OCI-M2 (cell line): ENCODE measurements around the gene LSM8.
A peak's percentile ranks its signal among the peaks of the same experiment; 100 is the strongest.
"Not testable (repeated sequence)": the region's sequence is repeated elsewhere in the genome, so short reads cannot be mapped to it uniquely, and the experiment has no call there.

ENCODE experiments used
- DNase-seq: peaks from one replicate; lab custom pipeline; 2025; ENCODE audit not compliant: unreplicated experiment; lab: John Stamatoyannopoulos, UW

LSM8 gene

GRCh38 chr7:118202061-118202460 is 18.1 kb downstream of the LSM8 start:
- no peak for DNase-seq

- peak; percentile 58 for DNase-seq
Observed at GRCh38 chr7:118214051-118214832, 30.3 kb downstream of the LSM8 start.

DNA sequence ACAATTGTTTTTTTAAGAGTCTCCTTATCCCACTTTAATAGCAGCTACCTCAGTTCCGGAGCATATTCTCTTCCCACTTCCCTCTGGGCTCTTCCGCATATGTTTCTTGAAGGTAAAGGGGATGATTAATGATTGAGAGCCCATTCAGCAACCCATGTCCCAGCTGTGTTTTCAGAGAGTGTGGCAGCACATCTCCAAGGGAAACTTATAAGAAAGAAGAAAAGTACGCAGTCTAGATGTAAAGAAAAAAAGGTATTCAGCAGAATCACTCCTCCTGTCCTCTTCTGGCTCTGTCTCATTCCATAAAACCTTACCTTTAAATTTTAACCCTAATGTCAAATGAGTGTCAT is 30.8 kb downstream of the LSM8 start:
- DNase-seq: no peak

DNA sequence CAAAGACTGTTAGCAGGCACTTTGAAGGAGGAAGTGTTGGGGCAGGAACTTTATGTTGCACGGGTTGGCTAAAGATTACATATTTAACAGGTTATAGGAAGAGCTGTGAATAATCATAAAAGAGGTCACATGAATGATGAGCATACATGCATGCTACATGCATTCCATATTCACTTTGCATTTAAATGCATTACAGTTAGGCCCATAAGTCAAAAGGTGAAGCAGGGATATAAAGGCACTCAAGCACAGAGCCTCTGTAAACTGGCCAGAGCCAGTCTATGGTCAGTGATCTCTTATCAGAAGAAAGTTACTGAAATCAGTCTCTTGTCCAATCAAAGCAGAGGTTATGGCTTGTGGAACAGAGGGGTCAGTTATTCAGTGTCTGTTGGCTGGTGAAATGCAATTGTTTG is 33.3 kb downstream of the LSM8 start:
- no peak for DNase-seq

DNA sequence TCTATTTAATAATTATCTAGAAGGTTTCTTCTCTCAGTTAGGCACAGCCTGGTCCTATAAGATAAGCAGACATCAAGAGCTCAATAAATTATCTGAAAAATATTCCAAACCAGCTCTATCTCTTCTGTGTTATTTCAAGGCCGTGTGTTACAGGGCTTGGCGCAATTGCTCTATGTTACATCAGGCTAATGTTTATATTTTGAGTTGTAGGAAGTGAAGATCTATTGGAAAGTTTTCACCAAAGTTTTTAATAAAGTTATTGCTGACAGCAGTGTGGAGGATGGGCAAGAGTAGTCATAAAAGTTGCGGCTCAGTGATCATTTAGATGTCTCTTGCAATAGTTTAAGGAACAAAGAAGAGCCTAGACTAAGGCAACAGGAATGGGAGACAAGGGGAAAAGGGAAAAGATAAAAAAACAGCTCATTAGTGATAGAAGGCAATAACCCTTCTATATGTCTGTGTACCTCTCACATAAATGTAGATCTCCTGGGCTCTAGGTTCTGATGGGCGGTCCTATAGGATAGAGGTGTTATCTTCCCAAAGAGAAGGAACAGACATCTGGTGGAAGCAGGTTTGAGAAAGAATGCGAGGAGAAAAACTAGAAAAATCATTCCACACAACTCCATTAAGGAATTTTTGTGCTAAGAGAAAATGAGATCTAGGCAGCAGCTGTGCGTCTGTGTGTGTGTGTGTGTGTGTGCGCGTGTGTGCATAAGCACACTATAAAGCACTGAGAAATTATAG is 34.6 kb downstream of the LSM8 start:
- no peak for DNase-seq

DNA sequence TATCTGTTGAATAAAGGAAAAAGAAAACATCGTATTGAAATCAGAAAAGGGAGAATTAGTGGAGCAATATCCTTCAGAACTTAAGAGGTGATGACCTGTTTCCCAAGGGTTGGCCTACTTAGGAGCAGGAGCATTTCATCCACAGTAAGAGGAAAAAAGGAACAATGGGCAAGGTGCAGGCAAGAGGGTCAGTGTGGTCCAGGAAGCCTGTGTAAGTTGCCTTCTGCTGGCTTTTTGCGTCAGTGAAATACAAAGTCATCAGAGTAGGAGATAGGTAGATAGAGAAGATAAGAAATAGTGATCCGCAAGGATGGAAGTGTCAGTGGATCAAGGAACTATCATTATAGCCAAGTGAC is 35.2 kb downstream of the LSM8 start:
- no peak for DNase-seq

GRCh38 chr7:118220583-118220982 is 36.6 kb downstream of the LSM8 start:
- no peak for DNase-seq

GRCh38 chr7:118222591-118222990 is 38.6 kb downstream of the LSM8 start:
- DNase-seq: no peak

DNA sequence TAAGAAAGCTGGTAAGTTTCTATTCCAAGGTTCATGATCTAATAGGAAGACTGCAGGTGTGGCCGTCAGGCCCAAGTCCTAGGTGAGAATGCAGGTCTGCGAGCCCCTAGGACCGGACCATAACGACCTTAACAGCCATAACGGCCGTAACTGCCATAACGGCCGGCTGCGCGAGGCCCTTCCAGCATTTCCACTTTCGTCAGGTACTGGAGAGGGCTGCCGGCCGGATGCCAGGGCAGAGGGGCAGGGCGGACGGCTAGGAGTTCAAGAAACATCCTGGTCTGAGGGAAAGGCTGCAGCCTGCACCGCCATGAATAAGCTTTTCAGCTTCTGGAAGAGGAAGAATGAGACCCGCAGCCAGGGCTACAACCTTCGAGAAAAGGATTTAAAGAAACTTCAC is 40.6 kb downstream of the LSM8 start, which contains the start of gene ANKRD7:
TSS of gene ANKRD7 (plus strand) at position 184 of the 400 bp plus-strand sequence. CDS start at position 311, 127 bp downstream.
- DNase-seq: no peak

DNA sequence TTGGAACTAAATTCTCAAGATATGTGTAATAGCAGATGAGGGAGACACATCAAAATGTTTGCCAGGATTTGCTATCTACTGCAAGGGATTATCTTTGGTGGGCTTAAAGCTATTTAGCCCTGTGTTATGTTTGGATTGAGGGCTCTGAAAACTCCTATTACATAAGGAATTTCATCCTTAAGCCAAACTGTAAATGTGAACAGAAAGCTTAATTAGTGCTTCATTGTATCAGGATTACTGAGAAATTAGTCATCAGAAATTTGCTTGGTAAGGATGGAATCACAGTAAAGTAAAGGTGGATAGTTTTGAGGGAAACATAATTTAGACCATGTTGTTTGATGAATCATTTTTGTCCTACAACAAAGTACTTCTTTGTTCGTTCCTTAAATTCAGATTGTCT is 48.9 kb downstream of the LSM8 start:
- no peak for DNase-seq

- no peak for DNase-seq
Observed at GRCh38 chr7:118233799-118234198, 49.8 kb downstream of the LSM8 start.

DNA sequence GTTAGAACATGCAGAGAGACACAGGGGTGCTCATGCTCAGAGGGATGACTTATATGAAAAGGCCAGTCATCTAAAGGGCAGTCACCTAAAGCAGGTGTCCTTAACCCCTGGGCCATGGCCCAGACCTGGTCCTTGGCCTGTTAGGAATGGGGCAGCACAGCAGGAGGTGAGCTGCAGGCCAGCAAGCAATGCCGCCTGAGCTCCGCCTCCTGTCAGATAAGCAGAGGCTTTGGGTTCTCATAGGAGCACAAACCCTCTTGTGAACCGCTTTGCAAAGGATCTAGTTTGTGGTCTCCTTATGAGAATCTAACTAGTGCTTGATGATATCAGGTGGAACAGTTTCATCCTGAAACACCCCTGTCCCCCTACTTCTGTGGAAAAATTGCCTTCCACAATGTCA is 55.0 kb downstream of the LSM8 start:
- no peak for DNase-seq

DNA sequence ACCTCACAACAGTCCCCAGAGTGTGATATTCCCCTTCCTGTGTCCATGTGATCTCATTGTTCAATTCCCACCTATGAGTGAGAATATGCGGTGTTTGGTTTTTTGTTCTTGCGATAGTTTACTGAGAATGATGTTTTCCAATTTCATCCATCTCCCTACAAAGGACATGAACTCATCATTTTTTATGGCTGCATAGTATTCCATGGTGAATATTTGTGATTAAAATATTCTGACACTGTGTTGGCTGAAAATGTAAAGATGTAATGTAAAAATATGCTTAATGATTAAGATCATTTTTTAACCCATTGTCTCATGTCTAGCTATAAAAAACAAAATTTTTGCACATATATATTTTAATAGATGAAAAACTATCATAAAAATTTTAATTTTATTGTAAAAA is 56.4 kb downstream of the LSM8 start:
- not testable (repeated sequence) for DNase-seq
